Measurements from ENCODE around the gene FAHD2A.

GRCh38 chr2:95353613-95354468 lies 48.7 kb upstream of the FAHD2A start:
- TF ChIP-seq CTCF (conservative IDR thresholded peaks at IDR 0.05; ENCODE audit: low read length) (no peak), EZH2phosphoT487 (IDR thresholded peaks at IDR 0.05; ENCODE audit: borderline replicate concordance) (no peak)

Data from Loucy (cell line).